Measurements from ENCODE around the gene PCSK6.

PCSK6 gene

GRCh38 chr15:101368861-101369642 is 120.5 kb downstream of the PCSK6 start:
- Histone ChIP-seq H3K9ac (ENCODE audit: low read depth, low read length) (no peak overlapping the region), H3K27ac (ENCODE audit: low read depth, low read length) (no peak overlapping the region), H3K27me3 (ENCODE audit: control insufficient read depth, insufficient read depth, low read length) (no peaks in the 10 kb centered on the region), H3K4me1 (ENCODE audit: control insufficient read depth, insufficient read depth, low read length) (peaks cover 16% of the 10 kb centered on the region), H3K4me3 (ENCODE audit: low read depth, low read length) (no peak overlapping the region), H3K9me3 (ENCODE audit: control insufficient read depth, insufficient read depth, low read length) (no peaks in the 10 kb centered on the region; the same call in 1 of the 2 replicates), H3K36me3 (ENCODE audit: control insufficient read depth, insufficient read depth, low read length) (no peaks in the 10 kb centered on the region)

GRCh38 chr15:101368086-101368780 is 121.3 kb downstream of the PCSK6 start:
- H3K27me3 ChIP-seq (ENCODE audit: control insufficient read depth, insufficient read depth, low read length), result no peaks in the 10 kb centered on the region
- no peak overlapping the region for H3K9ac ChIP-seq (ENCODE audit: low read depth, low read length)
- H3K9me3 ChIP-seq (ENCODE audit: control insufficient read depth, insufficient read depth, low read length), result no peaks in the 10 kb centered on the region; the same call in 1 of the 2 replicates
- no peak overlapping the region for H3K27ac ChIP-seq (ENCODE audit: low read depth, low read length)
- peaks cover 13% of the 10 kb centered on the region for H3K4me1 ChIP-seq (ENCODE audit: control insufficient read depth, insufficient read depth, low read length)
- H3K36me3 ChIP-seq (ENCODE audit: control insufficient read depth, insufficient read depth, low read length), result no peaks in the 10 kb centered on the region
- no peak overlapping the region for H3K4me3 ChIP-seq (ENCODE audit: low read depth, low read length)

DNA sequence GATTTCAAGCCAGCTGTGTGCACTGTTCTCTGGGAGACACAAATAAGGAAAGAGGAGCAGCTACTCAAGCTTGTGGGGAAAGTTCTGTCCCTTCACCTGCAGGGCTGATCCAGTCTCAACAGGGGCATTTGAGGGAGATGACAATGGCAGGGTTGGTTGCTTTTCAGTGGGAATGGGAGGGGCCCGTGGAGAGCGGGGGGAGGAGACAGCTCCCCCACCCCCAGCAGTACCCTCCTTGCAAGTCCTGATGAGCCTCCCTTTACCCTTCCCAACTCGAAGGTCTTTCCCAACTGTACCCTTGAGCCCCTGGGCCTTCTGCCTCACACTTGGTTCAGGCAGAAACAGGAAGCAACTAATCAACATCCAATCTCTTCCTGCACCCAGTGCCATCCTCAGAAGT is 122.7 kb downstream of the PCSK6 start:
- no peak overlapping the region for H3K27ac ChIP-seq (ENCODE audit: low read depth, low read length)
- H3K4me3 ChIP-seq (ENCODE audit: low read depth, low read length), result no peak overlapping the region

DNA sequence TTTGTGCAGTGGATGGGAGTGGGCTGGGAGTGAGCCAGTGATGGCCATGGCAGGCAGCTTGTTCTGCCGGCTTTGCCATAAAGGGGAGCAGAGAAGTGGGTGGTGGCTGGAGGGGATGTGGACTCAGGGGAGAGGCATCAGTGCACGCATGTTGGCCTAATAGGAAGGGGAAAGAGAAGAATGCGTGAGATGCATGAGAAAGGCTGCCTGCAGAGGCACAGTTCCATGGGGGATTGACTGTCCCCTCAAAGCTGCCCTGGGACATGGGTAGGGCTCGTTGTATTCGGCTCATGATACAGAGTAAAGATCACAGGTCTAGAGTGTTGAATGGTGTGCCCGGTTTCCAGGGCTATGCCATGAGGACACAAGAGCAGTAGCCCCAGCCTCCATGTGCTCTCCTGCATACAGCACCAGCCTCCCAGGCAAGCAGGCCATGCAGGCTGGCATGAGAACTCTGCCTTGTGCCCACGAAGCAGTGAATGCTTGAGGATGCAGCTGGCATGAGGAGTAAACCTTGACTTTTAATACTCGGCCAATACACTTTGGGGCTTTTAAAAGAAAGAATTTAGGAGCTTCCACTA is 126.4 kb downstream of the PCSK6 start:
- no peaks in the 10 kb centered on the region for H3K36me3 ChIP-seq (ENCODE audit: control insufficient read depth, insufficient read depth, low read length)
- H3K27me3 ChIP-seq (ENCODE audit: control insufficient read depth, insufficient read depth, low read length), result no peaks in the 10 kb centered on the region
- no peaks in the 10 kb centered on the region; the same call in 1 of the 2 replicates for H3K9me3 ChIP-seq (ENCODE audit: control insufficient read depth, insufficient read depth, low read length)
- no peak overlapping the region for H3K4me3 ChIP-seq (ENCODE audit: low read depth, low read length)
- H3K27ac ChIP-seq (ENCODE audit: low read depth, low read length), result no peak overlapping the region
- H3K4me1 ChIP-seq (ENCODE audit: control insufficient read depth, insufficient read depth, low read length), result peaks cover 4% of the 10 kb centered on the region; the same call in 1 of the 2 replicates
- H3K9ac ChIP-seq (ENCODE audit: low read depth, low read length), result no peak overlapping the region

More for the DNA sequence above, 122.7 kb downstream of the PCSK6 start:
- Histone ChIP-seq H3K9ac (ENCODE audit: low read depth, low read length) (no peak overlapping the region), H3K36me3 (ENCODE audit: control insufficient read depth, insufficient read depth, low read length) (no peaks in the 10 kb centered on the region), H3K27me3 (ENCODE audit: control insufficient read depth, insufficient read depth, low read length) (no peaks in the 10 kb centered on the region), H3K4me1 (ENCODE audit: control insufficient read depth, insufficient read depth, low read length) (peaks cover 4% of the 10 kb centered on the region), H3K9me3 (ENCODE audit: control insufficient read depth, insufficient read depth, low read length) (no peaks in the 10 kb centered on the region; the same call in 1 of the 2 replicates)

GRCh38 chr15:101362359-101362758 is 127.1 kb downstream of the PCSK6 start:
- H3K36me3 ChIP-seq (ENCODE audit: control insufficient read depth, insufficient read depth, low read length), result no peaks in the 10 kb centered on the region
- peaks cover 4% of the 10 kb centered on the region; the same call in 1 of the 2 replicates for H3K4me1 ChIP-seq (ENCODE audit: control insufficient read depth, insufficient read depth, low read length)
- H3K9ac ChIP-seq (ENCODE audit: low read depth, low read length), result no peak overlapping the region
- H3K4me3 ChIP-seq (ENCODE audit: low read depth, low read length), result no peak overlapping the region
- H3K27me3 ChIP-seq (ENCODE audit: control insufficient read depth, insufficient read depth, low read length), result no peaks in the 10 kb centered on the region
- H3K27ac ChIP-seq (ENCODE audit: low read depth, low read length), result no peak overlapping the region
- no peaks in the 10 kb centered on the region; the same call in 1 of the 2 replicates for H3K9me3 ChIP-seq (ENCODE audit: control insufficient read depth, insufficient read depth, low read length)

DNA sequence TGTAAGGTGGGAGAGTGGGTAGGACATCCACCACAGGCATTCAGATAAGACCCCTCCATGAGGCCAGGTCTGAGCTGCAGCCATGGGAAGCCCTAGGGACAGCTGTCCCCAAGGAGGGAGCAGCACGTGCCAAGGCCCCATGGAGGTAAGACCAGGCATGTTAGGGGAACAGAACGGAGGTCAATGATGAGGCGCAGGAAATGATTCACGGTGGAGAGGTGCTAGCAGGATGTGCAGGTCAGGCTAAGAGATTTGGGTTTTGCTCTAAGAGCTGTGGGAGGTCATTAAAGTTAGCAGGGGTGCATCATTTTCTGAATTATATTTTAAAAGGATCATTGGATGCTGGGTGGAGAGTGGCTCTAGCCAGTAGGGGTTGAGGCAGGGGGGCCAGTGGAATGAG is 128.1 kb downstream of the PCSK6 start:
- Histone ChIP-seq H3K4me1 (ENCODE audit: control insufficient read depth, insufficient read depth, low read length) (peaks cover 4% of the 10 kb centered on the region; the same call in 1 of the 2 replicates), H3K36me3 (ENCODE audit: control insufficient read depth, insufficient read depth, low read length) (no peaks in the 10 kb centered on the region), H3K27ac (ENCODE audit: low read depth, low read length) (no peak overlapping the region), H3K9me3 (ENCODE audit: control insufficient read depth, insufficient read depth, low read length) (no peaks in the 10 kb centered on the region; the same call in 1 of the 2 replicates), H3K27me3 (ENCODE audit: control insufficient read depth, insufficient read depth, low read length) (no peaks in the 10 kb centered on the region), H3K4me3 (ENCODE audit: low read depth, low read length) (no peak overlapping the region), H3K9ac (ENCODE audit: low read depth, low read length) (no peak overlapping the region)

DNA sequence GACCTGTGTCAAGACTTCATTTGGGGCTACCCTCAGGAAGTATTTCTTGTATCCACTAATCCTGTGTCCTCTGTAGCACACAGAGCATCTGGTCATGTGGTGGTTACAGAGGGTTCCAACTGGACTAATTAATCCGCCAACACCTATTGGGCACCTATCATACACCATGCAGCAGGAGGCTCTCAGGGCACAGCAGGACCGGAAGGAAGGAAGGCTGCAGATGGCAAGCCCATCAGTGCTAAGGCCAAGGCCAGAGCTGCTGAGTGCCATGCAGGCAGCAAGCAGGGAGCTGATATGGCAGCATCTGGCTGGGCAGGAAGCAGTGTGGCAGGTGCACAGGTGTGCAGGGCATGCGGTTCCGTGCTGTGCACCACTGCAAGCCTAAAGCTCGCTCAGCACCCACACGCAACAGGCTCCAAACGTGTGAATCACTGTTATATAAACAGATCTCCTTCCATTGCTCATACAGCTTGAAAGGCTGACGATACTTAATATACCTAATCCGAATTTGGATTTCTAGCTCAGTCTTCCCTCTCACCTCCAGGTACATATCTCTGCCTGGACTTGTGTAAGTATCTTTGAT is 130.1 kb downstream of the PCSK6 start:
- peaks cover 4% of the 10 kb centered on the region; the same call in 1 of the 2 replicates for H3K4me1 ChIP-seq (ENCODE audit: control insufficient read depth, insufficient read depth, low read length)
- H3K27ac ChIP-seq (ENCODE audit: low read depth, low read length), result no peak overlapping the region
- no peaks in the 10 kb centered on the region for H3K27me3 ChIP-seq (ENCODE audit: control insufficient read depth, insufficient read depth, low read length)
- H3K9ac ChIP-seq (ENCODE audit: low read depth, low read length), result no peak overlapping the region
- no peak overlapping the region for H3K4me3 ChIP-seq (ENCODE audit: low read depth, low read length)
- H3K36me3 ChIP-seq (ENCODE audit: control insufficient read depth, insufficient read depth, low read length), result no peaks in the 10 kb centered on the region
- H3K9me3 ChIP-seq (ENCODE audit: control insufficient read depth, insufficient read depth, low read length), result no peaks in the 10 kb centered on the region

DNA sequence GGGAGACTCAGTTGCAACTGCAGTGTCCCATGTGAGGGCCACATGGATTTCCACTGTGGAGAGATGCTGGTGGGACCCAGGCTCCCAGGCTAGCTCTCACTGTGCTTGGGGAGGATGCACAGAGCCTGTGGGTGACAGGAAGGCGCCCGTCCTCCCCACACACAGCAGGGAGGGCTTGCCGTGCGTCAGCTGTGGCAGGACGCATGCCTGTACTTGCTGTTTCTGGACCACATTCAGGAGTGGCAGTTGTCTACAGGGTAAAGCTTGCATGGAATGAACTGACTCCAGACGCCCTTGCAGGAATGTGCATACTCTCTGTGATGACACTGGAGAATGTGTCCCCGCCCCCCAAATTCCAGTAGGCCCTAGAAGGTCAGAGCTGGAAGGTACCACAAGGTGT is 130.6 kb downstream of the PCSK6 start:
- Histone ChIP-seq H3K27me3 (ENCODE audit: control insufficient read depth, insufficient read depth, low read length) (no peaks in the 10 kb centered on the region), H3K4me3 (ENCODE audit: low read depth, low read length) (no peak overlapping the region), H3K4me1 (ENCODE audit: control insufficient read depth, insufficient read depth, low read length) (peaks cover 4% of the 10 kb centered on the region; the same call in 1 of the 2 replicates), H3K36me3 (ENCODE audit: control insufficient read depth, insufficient read depth, low read length) (no peaks in the 10 kb centered on the region), H3K9me3 (ENCODE audit: control insufficient read depth, insufficient read depth, low read length) (no peaks in the 10 kb centered on the region), H3K9ac (ENCODE audit: low read depth, low read length) (no peak overlapping the region), H3K27ac (ENCODE audit: low read depth, low read length) (no peak overlapping the region)

DNA sequence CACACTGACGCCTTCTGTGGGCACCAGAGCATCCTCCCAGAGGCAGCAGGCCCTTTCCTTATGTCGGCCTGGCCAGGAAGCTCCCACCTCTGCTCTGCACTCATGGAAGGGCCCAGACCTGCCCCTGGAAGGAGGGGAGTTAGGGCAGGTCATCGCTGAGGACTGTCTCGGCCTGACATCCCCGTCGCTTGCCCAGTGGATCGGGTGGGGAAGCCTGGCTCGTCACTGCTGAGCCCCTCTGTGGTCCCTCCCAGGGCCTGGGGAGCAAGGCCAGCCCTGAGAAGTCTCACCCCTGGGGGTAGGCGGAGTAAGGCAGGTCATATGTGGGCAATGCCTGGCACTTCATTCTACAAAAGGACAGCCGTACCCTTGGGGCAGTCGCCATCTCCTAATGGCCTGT is 131.6 kb downstream of the PCSK6 start:
- no peak overlapping the region for H3K9ac ChIP-seq (ENCODE audit: low read depth, low read length)
- no peaks in the 10 kb centered on the region for H3K4me1 ChIP-seq (ENCODE audit: control insufficient read depth, insufficient read depth, low read length)
- H3K36me3 ChIP-seq (ENCODE audit: control insufficient read depth, insufficient read depth, low read length), result no peaks in the 10 kb centered on the region
- H3K27ac ChIP-seq (ENCODE audit: low read depth, low read length), result no peak overlapping the region
- H3K9me3 ChIP-seq (ENCODE audit: control insufficient read depth, insufficient read depth, low read length), result no peaks in the 10 kb centered on the region
- H3K27me3 ChIP-seq (ENCODE audit: control insufficient read depth, insufficient read depth, low read length), result no peaks in the 10 kb centered on the region
- H3K4me3 ChIP-seq (ENCODE audit: low read depth, low read length), result no peak overlapping the region

GRCh38 chr15:101357333-101357732 is 132.2 kb downstream of the PCSK6 start:
- H3K4me1 ChIP-seq (ENCODE audit: control insufficient read depth, insufficient read depth, low read length), result no peaks in the 10 kb centered on the region
- H3K9me3 ChIP-seq (ENCODE audit: control insufficient read depth, insufficient read depth, low read length), result no peaks in the 10 kb centered on the region
- H3K27ac ChIP-seq (ENCODE audit: low read depth, low read length), result no peak overlapping the region
- H3K9ac ChIP-seq (ENCODE audit: low read depth, low read length), result no peak overlapping the region
- no peaks in the 10 kb centered on the region for H3K36me3 ChIP-seq (ENCODE audit: control insufficient read depth, insufficient read depth, low read length)
- H3K4me3 ChIP-seq (ENCODE audit: low read depth, low read length), result no peak overlapping the region
- H3K27me3 ChIP-seq (ENCODE audit: control insufficient read depth, insufficient read depth, low read length), result no peaks in the 10 kb centered on the region

All from HUES48 (cell line).